Kidney (tissue), 14 donors: ENCODE measurements around the gene JARID2. TPM values are rescaled to one million over a fixed set of nuclear protein-coding genes. Genes with fewer than 3 reads are reported as not detected.

Experiments used
- DNase-seq, 5 donors: peaks; one replicate each; pipeline ENCODE4 v3.0.0-alpha.2; 2013 to 2020
- FAIRE-seq: peaks from 2 replicates; lab custom pipeline; 2012; peaks lifted over from hg19 to GRCh38; lab: Jason Lieb, UNC
- H3K27ac ChIP-seq, 2 donors: one replicate each; pipeline ENCODE4 v1.7.0; 2013; ENCODE audit warnings: low read depth in 2 of 2, low read length in 2 of 2, inconsistent platforms in 1 of 2
- H3K27me3 ChIP-seq: one replicate; pipeline ENCODE4 v1.7.1; 2013; ENCODE audit warnings: low read length, inconsistent platforms; ENCODE audit not compliant: control insufficient read depth, insufficient read depth
- H3K36me3 ChIP-seq, 3 donors: one replicate each; pipeline versions ENCODE4 v1.7.0 to v1.7.1; 2013; ENCODE audit warnings: low read length in 3 of 3, control low read depth in 1 of 3, inconsistent platforms in 1 of 3; ENCODE audit not compliant: insufficient read depth in 3 of 3, control insufficient read depth in 2 of 3
- H3K4me1 ChIP-seq, 3 donors: one replicate each; pipeline versions ENCODE4 v1.7.0 to v1.7.1; 2013; ENCODE audit warnings: low read length in 3 of 3, inconsistent platforms in 1 of 3, low read depth in 1 of 3; ENCODE audit not compliant: control insufficient read depth in 2 of 3, insufficient read depth in 2 of 3
- H3K4me3 ChIP-seq, 3 donors: one replicate each; pipeline versions ENCODE4 v1.7.0 to v1.8.1; 2013; ENCODE audit warnings: low read length in 3 of 3, control low read depth in 1 of 3, inconsistent platforms in 1 of 3
- H3K9ac ChIP-seq, 3 donors: one replicate each; pipeline versions ENCODE4 v1.7.0 to v1.7.1; 2013; ENCODE audit warnings: low read length in 3 of 3, control low read depth in 1 of 3, inconsistent platforms in 1 of 3
- H3K9me3 ChIP-seq, 3 donors: one replicate each; pipeline versions ENCODE4 v1.7.0 to v1.7.1; 2013; ENCODE audit warnings: low read length in 3 of 3, control low read depth in 1 of 3, inconsistent platforms in 1 of 3; ENCODE audit not compliant: control insufficient read depth in 2 of 3, insufficient read depth in 1 of 3
- intact Hi-C: fragments of 100-400 bp; cut with DNase I; formaldehyde crosslinking; loops from one replicate; pipeline ENCODE4 v1.11.1; 2022
- polyA plus RNA-seq: library from polyadenylated mRNA; stranded (reverse); fragments of 350-450 nt; fragmentation: Illumina TruSeq; extraction: RNeasy Lipid Tissue Mini Kit (QIAGEN cat#74804); gene quantifications from one replicate; pipeline ENCODE4 v1.2.3, GENCODE V29; 2014; ENCODE audit warnings: low read depth, low replicate concordance; ENCODE audit not compliant: insufficient read depth
- total RNA-seq: library from RNA; stranded (reverse); fragmentation: NEBNext Ultra II Directional; extraction: Animal tissue kit (Norgen Biotek cat#: 25700); gene quantifications from one replicate; pipeline ENCODE4 v1.2.1, GENCODE V29; 2021
- TF ChIP-seq, protein P1 (sequence below): IDR thresholded peaks from 3 replicates; pipeline ENCODE4 v1.5.1; 2012; ENCODE audit warnings: mild to moderate bottlenecking, moderate library complexity, borderline replicate concordance; ENCODE audit not compliant: insufficient read depth; ENCODE audit errors: extremely low read depth
- donor health status: control.
- donor health status: control.
- donor health status: control.
- donor health status: control.
- donor health status: control.
- donor health status: DM: yes; HTN: yes; CAD: no.
- donor health status: Normal renal cell carcinoma (clear cell type).

The JARID2 gene
- total and polyA plus RNA-seq, 2 donors from 2014 or later: 1.8 to 12.3 TPM

DNA sequence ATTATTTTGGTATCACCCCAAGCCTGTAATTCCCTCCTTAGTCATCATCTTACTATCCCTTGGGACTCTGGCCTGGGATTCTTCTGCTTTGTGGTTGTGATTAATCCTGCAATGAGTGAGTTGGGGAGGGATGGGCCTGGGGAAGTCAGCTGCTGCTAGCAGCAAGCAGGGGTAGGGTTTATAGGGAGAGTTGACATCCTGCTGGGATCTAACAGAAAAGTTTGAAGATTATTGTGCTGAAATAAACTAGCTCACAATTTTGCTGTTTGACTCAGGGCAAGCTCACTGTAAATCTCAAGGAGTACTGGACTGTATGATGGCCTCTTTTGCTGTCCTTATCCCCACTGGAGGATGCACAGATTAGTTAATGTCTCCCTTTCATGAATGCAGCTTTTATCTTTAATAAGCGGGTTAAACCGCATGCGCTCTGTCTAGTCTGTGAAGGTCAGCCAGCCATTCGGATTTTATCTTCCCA lies 83.4 kb downstream of the JARID2 start:
- no peak overlapping the region for H3K4me3 ChIP-seq
- H3K9ac ChIP-seq: no peak overlapping the region
- H3K9me3 ChIP-seq: no peaks in the 10 kb centered on the region
- no peak for FAIRE-seq
- H3K27ac ChIP-seq: no peak overlapping the region
- peak in 1 of 5 donors; percentile 61 for DNase-seq
- intact Hi-C loops: no loop called here
- no peaks in the 10 kb centered on the region for H3K27me3 ChIP-seq
- H3K36me3 ChIP-seq: no peaks in the 10 kb centered on the region
- TF ChIP-seq, protein P1, sequence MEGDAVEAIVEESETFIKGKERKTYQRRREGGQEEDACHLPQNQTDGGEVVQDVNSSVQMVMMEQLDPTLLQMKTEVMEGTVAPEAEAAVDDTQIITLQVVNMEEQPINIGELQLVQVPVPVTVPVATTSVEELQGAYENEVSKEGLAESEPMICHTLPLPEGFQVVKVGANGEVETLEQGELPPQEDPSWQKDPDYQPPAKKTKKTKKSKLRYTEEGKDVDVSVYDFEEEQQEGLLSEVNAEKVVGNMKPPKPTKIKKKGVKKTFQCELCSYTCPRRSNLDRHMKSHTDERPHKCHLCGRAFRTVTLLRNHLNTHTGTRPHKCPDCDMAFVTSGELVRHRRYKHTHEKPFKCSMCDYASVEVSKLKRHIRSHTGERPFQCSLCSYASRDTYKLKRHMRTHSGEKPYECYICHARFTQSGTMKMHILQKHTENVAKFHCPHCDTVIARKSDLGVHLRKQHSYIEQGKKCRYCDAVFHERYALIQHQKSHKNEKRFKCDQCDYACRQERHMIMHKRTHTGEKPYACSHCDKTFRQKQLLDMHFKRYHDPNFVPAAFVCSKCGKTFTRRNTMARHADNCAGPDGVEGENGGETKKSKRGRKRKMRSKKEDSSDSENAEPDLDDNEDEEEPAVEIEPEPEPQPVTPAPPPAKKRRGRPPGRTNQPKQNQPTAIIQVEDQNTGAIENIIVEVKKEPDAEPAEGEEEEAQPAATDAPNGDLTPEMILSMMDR: no peak
- peaks cover 0 to 11% (median 9%) of the 10 kb centered on the region in 3 donors for H3K4me1 ChIP-seq

DNA sequence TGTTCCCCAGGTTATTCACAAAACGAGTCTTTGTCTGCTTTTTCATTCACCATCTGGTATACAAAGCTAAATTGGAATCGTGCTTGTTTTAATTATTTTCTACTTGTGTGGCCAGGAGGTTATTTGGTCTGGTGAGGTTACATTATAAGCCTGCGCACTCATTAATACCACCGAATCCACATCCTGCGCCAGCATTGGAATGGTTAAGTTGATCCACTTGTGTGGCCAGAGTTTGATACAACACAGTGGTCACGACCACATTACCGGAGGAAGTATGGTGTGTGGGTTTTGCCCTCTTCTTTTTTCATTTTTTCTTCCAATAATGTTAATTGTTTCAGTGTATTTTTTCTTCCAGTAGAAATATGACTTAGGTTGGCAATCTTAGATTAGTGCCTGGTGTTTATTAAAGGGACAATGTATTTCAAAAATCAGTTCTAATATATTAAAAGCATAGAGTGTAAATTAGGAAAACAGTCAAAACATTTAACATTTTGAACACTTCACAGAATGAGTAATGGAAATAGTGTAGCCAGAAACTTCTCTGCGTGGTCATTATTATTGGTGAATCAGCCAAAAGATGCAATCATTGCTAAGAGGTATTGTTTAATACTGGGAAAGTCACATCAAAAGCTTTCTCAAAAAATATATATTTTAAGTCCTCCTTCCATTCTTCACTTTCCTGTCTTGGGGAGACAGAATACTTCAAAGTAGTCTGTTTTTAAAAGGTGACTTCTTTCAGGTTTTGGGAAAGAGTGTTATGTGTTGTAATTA lies 84.5 kb downstream of the JARID2 start:
- Histone ChIP-seq H3K36me3 (no peaks in the 10 kb centered on the region), H3K27me3 (no peaks in the 10 kb centered on the region), H3K9ac (no peak overlapping the region), H3K4me1 (peaks cover 0 to 11% (median 9%) of the 10 kb centered on the region in 3 donors), H3K9me3 (no peaks in the 10 kb centered on the region), H3K27ac (no peak overlapping the region), H3K4me3 (no peak overlapping the region)
- TF ChIP-seq, protein P1: no peak
- DNase-seq (peak in 2 of 5 donors; percentile 31 to 33), FAIRE-seq (no peak)
- intact Hi-C loops: no loop called here

DNA sequence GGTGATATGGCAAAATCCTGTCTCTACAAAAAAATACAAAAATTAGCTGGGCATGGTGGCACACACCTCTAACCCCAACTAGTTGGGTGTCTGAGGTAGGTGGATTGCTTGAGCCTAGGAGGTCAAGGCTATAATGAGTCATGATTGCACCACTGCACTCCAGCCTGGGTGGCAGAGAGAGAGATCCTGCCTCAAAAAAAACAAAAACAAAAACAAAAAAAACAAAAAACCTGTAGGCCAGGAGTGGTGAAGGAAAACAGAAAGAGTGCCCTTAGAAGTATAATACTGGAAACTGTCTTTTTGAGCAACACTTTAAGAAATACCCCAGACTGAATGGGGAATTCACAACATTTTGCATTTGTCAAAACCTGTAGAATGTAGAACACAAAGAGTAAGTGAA lies 85.3 kb downstream of the JARID2 start:
- TF ChIP-seq, protein P1: no peak
- Histone ChIP-seq H3K27ac (no peak overlapping the region), H3K9ac (no peak overlapping the region), H3K9me3 (no peaks in the 10 kb centered on the region), H3K4me3 (no peak overlapping the region), H3K4me1 (peaks cover 0 to 10% (median 8%) of the 10 kb centered on the region in 3 donors), H3K36me3 (no peaks in the 10 kb centered on the region), H3K27me3 (no peaks in the 10 kb centered on the region)
- intact Hi-C loops: no loop called here
- DNase-seq: no peak
- no peak for FAIRE-seq
